Peyer's patch (tissue), 4 donors: ENCODE data around the gene MMAB. TPM values are rescaled to one million over a fixed set of nuclear protein-coding genes. Genes with fewer than 3 reads are reported as not detected.
A peak's percentile ranks its signal among the peaks of the same experiment; 100 is the strongest.

ENCODE experiments used
- DNase-seq, 3 donors: peaks; one replicate each; pipeline ENCODE4 v3.0.0-alpha.2; 2017 to 2019
- H3K27ac ChIP-seq, 4 donors: fragments of 200-600 bp; sonication (generic); one replicate each; pipeline ENCODE4 v1.5.1; 2016 to 2019
- H3K27me3 ChIP-seq, 2 donors: fragments of 200-600 bp; sonication (generic); one replicate each; pipeline ENCODE4 v1.5.1; 2019
- H3K36me3 ChIP-seq, 3 donors: fragments of 200-600 bp; sonication (generic); one replicate each; pipeline ENCODE4 v1.5.1; 2016 to 2019
- H3K4me1 ChIP-seq, 4 donors: fragments of 200-600 bp; sonication (generic); one replicate each; pipeline ENCODE4 v1.5.1; 2016 to 2019
- H3K4me3 ChIP-seq, 4 donors: fragments of 200-600 bp; sonication (generic); 1 replicate in 3 of 4; 2 replicates in 1 of 4; pipeline ENCODE4 v1.5.1; 2016 to 2019; ENCODE audit warnings: mild to moderate bottlenecking in 1 of 4
- H3K9me3 ChIP-seq, 4 donors: fragments of 200-600 bp; sonication (generic); one replicate each; pipeline ENCODE4 v1.5.1; 2016 to 2019; ENCODE audit warnings: mild to moderate bottlenecking in 1 of 4
- CTCF ChIP-seq, 6 experiments: fragments of 450-650 bp in 4 of 6; fragments of 200-600 bp in 2 of 6; sonication (generic) in 1 of 6; IDR thresholded peaks; one replicate each; pipeline ENCODE4 v1.5.1; 2017 to 2019; ENCODE audit warnings: antibody characterized with exemption in 6 of 6, mild to moderate bottlenecking in 3 of 6, moderate library complexity in 1 of 6
- POLR2A ChIP-seq, 2 donors: fragments of 450-650 bp; IDR thresholded peaks; one replicate each; pipeline ENCODE4 v1.5.1; 2017; ENCODE audit warnings: antibody characterized with exemption in 2 of 2, mild to moderate bottlenecking in 2 of 2, moderate library complexity in 2 of 2
- total RNA-seq, 4 donors: library from RNA; depleted of rRNA; stranded (reverse); fragments of >200 nt; gene quantifications; one replicate each; pipeline ENCODE4 v1.1.0, GENCODE V29; 2016

The MMAB gene
- total RNA-seq, 4 donors from 2014 or later: 30.8 to 41.4 (median 32.1) TPM

GRCh38 chr12:109600995-109601394, 27.7 kb upstream of the MMAB start:
- Histone ChIP-seq H3K27ac (no peak overlapping the region), H3K4me1 (peaks cover 0 to 7% (median 3%) of the 10 kb centered on the region in 4 donors), H3K4me3 (no peak overlapping the region), H3K36me3 (peaks cover 0 to 6% (median 0%) of the 10 kb centered on the region in 3 donors), H3K27me3 (no peaks in the 10 kb centered on the region), H3K9me3 (no peaks in the 10 kb centered on the region)
- DNase-seq: no peak
- TF ChIP-seq POLR2A (IDR thresholded peaks at IDR 0.05) (no peak), CTCF (IDR thresholded peaks at IDR 0.05) (no peak)

GRCh38 chr12:109600481-109600880, 27.2 kb upstream of the MMAB start:
- H3K27ac ChIP-seq: no peak overlapping the region

DNA sequence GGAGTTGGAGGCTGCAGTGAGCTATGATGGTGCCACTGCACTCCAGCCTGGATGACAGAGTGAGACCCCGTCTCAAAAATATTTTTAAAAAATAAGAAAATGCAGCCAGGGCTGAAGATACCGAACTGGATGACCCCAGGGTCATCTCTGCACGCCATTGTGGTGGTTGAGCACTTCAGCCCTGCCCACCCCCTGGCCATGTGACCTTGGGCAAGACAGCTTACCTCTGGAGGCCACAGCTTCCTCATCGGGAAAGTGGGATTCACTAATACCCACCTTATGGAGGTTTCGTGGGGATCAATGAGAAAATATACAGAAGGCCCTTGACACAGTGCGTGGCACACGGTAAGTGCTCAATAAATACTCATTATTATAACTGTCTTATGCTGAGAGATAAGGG, 25.8 kb upstream of the MMAB start:
- peaks cover 0 to 10% (median 3%) of the 10 kb centered on the region in 4 donors for H3K4me1 ChIP-seq
- TF ChIP-seq POLR2A (IDR thresholded peaks at IDR 0.05) (no peak), CTCF (IDR thresholded peaks at IDR 0.05) (no peak)
- H3K9me3 ChIP-seq: no peaks in the 10 kb centered on the region

More at GRCh38 chr12:109600481-109600880, 27.2 kb upstream of the MMAB start:
- Histone ChIP-seq H3K36me3 (peaks cover 0 to 6% (median 0%) of the 10 kb centered on the region in 3 donors), H3K27me3 (no peaks in the 10 kb centered on the region), H3K9me3 (no peaks in the 10 kb centered on the region), H3K4me1 (peaks cover 0 to 7% (median 3%) of the 10 kb centered on the region in 4 donors), H3K4me3 (no peak overlapping the region)
- no peak for DNase-seq
- TF ChIP-seq CTCF (IDR thresholded peaks at IDR 0.05): no peak
- no peak for TF ChIP-seq POLR2A (IDR thresholded peaks at IDR 0.05)

GRCh38 chr12:109598428-109598854, 25.1 kb upstream of the MMAB start:
- TF ChIP-seq POLR2A (IDR thresholded peaks at IDR 0.05) (no peak), CTCF (IDR thresholded peaks at IDR 0.05) (no peak)
- Histone ChIP-seq H3K4me3 (no peak overlapping the region), H3K4me1 (peaks cover 0 to 10% (median 3%) of the 10 kb centered on the region in 4 donors), H3K36me3 (peaks cover 0 to 18% (median 0%) of the 10 kb centered on the region in 3 donors), H3K27me3 (no peaks in the 10 kb centered on the region), H3K9me3 (no peaks in the 10 kb centered on the region), H3K27ac (no peak overlapping the region)
- no peak for DNase-seq

More for the DNA sequence above, 25.8 kb upstream of the MMAB start:
- Histone ChIP-seq H3K27me3 (no peaks in the 10 kb centered on the region), H3K4me3 (no peak overlapping the region), H3K36me3 (peaks cover 0 to 17% (median 0%) of the 10 kb centered on the region in 3 donors), H3K27ac (no peak overlapping the region)
- no peak for DNase-seq

DNA sequence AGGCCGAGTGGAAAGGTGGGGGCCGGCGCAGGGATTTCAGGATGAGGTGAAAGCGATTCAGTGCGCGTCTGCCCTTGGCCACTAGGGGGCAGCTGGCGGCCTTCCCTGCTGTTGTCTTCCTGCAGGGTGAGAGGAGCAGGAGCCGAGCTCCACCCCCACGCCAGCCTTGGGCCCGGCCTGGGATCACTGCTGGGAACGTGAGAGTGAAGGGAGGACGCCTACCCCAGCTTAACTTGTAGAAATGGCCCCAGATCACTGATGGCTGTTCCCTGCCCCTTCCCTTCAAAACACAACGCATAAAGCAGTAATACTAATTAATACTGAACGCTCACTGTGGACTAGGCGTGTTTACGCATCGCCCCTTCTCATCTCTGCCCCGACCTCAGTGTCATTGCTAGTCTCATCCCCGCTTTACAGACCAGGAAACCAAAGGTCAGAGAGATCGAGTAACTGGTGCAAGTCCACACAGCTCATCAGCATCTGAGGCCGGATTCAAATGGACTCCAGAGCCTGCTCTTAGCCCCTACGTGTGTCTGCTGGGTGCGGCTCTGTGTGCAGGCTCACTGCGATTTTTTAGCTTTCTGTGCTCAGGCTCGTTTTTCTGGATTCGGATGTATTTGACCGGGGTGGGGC, 24.6 kb upstream of the MMAB start:
- peak; percentile 75 to 97 (median 96) for TF ChIP-seq CTCF (IDR thresholded peaks at IDR 0.05)
- TF ChIP-seq POLR2A (IDR thresholded peaks at IDR 0.05): no peak
- H3K4me1 ChIP-seq: peaks cover 0 to 10% (median 3%) of the 10 kb centered on the region in 4 donors
- peak; percentile 64 to 91 (median 91) for DNase-seq
- H3K4me3 ChIP-seq: no peak overlapping the region
- H3K36me3 ChIP-seq: peaks cover 0 to 23% (median 0%) of the 10 kb centered on the region in 3 donors
- H3K9me3 ChIP-seq: no peaks in the 10 kb centered on the region
- no peaks in the 10 kb centered on the region for H3K27me3 ChIP-seq
- no peak overlapping the region for H3K27ac ChIP-seq
